Right cardiac atrium (tissue), 5 donors: ENCODE measurements around the gene NSUN7. TPM values are rescaled to one million over a fixed set of nuclear protein-coding genes. Genes with fewer than 3 reads are reported as not detected.
A peak's percentile ranks its signal among the peaks of the same experiment; 100 is the strongest.
"Not testable (repeated sequence)": the region's sequence is repeated elsewhere in the genome, so short reads cannot be mapped to it uniquely, and the experiment has no call there.

Experiments
- ATAC-seq, 2 donors: fragments of 200-7000 bp; cut with Tn5 transposase; one replicate each; pipeline versions ENCODE4 v1.8.0 to v1.9.1; 2020; ENCODE audit warnings: moderate library complexity in 2 of 2, mild to moderate bottlenecking in 1 of 2
- DNase-seq, 3 donors: peaks; one replicate each; pipeline ENCODE4 v3.0.0-alpha.2; 2020
- H3K27ac ChIP-seq: one replicate; pipeline ENCODE4 v1.5.1; 2013; ENCODE audit warnings: mild to moderate bottlenecking, low read length, control low read depth, moderate library complexity
- H3K27me3 ChIP-seq: one replicate; pipeline ENCODE4 v1.6.1; 2013; ENCODE audit not compliant: control insufficient read depth, insufficient read depth
- H3K4me1 ChIP-seq: one replicate; pipeline ENCODE4 v1.6.1; 2013; ENCODE audit warnings: low read length; ENCODE audit not compliant: control insufficient read depth, insufficient read depth
- H3K4me3 ChIP-seq: one replicate; pipeline ENCODE4 v1.5.1; 2013; ENCODE audit warnings: low read length, control low read depth
- H3K9me3 ChIP-seq: one replicate; pipeline ENCODE4 v1.6.1; 2013; ENCODE audit warnings: low read length; ENCODE audit not compliant: control insufficient read depth
- WGBS: extraction: QIAGEN DNeasy Blood & Tissue Kit; methylation state at CpG from one replicate; pipeline ENCODE4 v1.1.7; 2013; 5-methylcytosine and 5-hydroxymethylcytosine counted together
- intact Hi-C, 4 donors: fragments of 100-400 bp; cut with DNase I; formaldehyde crosslinking; loops; one replicate each; pipeline versions ENCODE4 v1.11.0 to v1.14.0; 2022 to 2023
- long read RNA-seq, 4 donors: library from polyadenylated mRNA; unstranded; transcript quantifications; one replicate each; pipeline ENCODE4 v2.0.0, GENCODE V29; 2020 to 2021
- polyA plus RNA-seq: library from polyadenylated mRNA; stranded (reverse); fragments of 200-250 nt; gene quantifications from one replicate; pipeline ENCODE4 v1.2.3, GENCODE V29; 2013
- total RNA-seq, 4 donors: library from RNA; stranded (reverse); fragmentation: NEBNext Ultra II Directional; extraction: Animal tissue kit (Norgen Biotek cat#: 25700); gene quantifications; one replicate each; pipeline ENCODE4 v1.2.1, GENCODE V29; 2021
- donor health status: healthy with polysubstance abuse.
- donor health status: DM: no; HTN: yes; CAD: no.
- donor health status: DM: no; HTN: no; CAD: no.
- donor health status: DM: no; HTN: yes; CAD: no; lungs with severe emphysema.
- donor health status: DM: yes; HTN: yes; CAD: no.

The NSUN7 gene
- 1 to 10 TPM; 4.2 to 6.4 (median 5.3) TPM for total RNA-seq
- polyA plus RNA-seq = 2.2 TPM
- long read RNA-seq, donor 1, partial matches to known transcripts = 0 of 12 reads
- long read RNA-seq, donor 1, other reads (novel, unspliced or antisense) = 9 of 12 reads
- long read RNA-seq, donor 2, partial matches to known transcripts = 2 of 9 reads
- long read RNA-seq, donor 2, other reads (novel, unspliced or antisense) = 4 of 9 reads
- long read RNA-seq, donor 3, transcript NSUN7-202 (12 exons, 3,698 nt) = major isoform, 8 of 36 reads
- long read RNA-seq, donor 3, partial matches to known transcripts = 8 of 36 reads
- long read RNA-seq, donor 3, other reads (novel, unspliced or antisense) = 17 of 36 reads
- long read RNA-seq, donor 4, partial matches to known transcripts = 2 of 6 reads
- long read RNA-seq, donor 4, other reads (novel, unspliced or antisense) = 2 of 6 reads

- H3K27ac ChIP-seq = no peak within 1 kb of the TSS
- intact Hi-C loops = no loop called here
- peak; percentile 90 to 91 for ATAC-seq
- H3K4me1 ChIP-seq = no peaks in the 10 kb centered on the region
- H3K27me3 ChIP-seq = no peaks in the 10 kb centered on the region
- 2% methylated on average over 75 of the region's 75 CpGs for WGBS
- DNase-seq = peak; percentile 46 to 85 (median 85)
- H3K9me3 ChIP-seq = no peaks in the 10 kb centered on the region
- peak within 1 kb of the TSS; percentile 61 for H3K4me3 ChIP-seq
Measured at GRCh38 chr4:40749717-40750460, at the start of gene NSUN7. TSS of gene NSUN7 (plus strand) at chr4:40749955. CDS start at chr4:40750694, 739 bp downstream.

- Histone ChIP-seq H3K27ac (no peak overlapping the region), H3K9me3 (no peaks in the 10 kb centered on the region), H3K4me1 (no peaks in the 10 kb centered on the region), H3K4me3 (no peak overlapping the region), H3K27me3 (no peaks in the 10 kb centered on the region)
- DNase-seq (no peak), ATAC-seq (no peak)
- 70% methylated on average over 5 of the region's 5 CpGs for WGBS
- intact Hi-C loops = no loop called here
Measured at GRCh38 chr4:40702137-40702799, 47.5 kb upstream of the NSUN7 start.

- H3K4me1 ChIP-seq = no peaks in the 10 kb centered on the region
- no peak for ATAC-seq
Measured at GRCh38 chr4:40702800-40703151, 47.0 kb upstream of the NSUN7 start.

GRCh38 chr4:40704073-40704472, 45.7 kb upstream of the NSUN7 start:
- Histone ChIP-seq H3K27ac (no peak overlapping the region), H3K9me3 (no peaks in the 10 kb centered on the region), H3K4me1 (no peaks in the 10 kb centered on the region), H3K4me3 (no peak overlapping the region), H3K27me3 (no peaks in the 10 kb centered on the region)
- 83% methylated on average over 5 of the region's 5 CpGs for WGBS
- ATAC-seq (no peak), DNase-seq (no peak)
- intact Hi-C loops = no loop called here

More at GRCh38 chr4:40702800-40703151, 47.0 kb upstream of the NSUN7 start:
- no peaks in the 10 kb centered on the region for H3K27me3 ChIP-seq
- intact Hi-C loops = no loop called here
- WGBS = 46% methylated on average over 2 of the region's 2 CpGs
- no peaks in the 10 kb centered on the region for H3K9me3 ChIP-seq
- H3K4me3 ChIP-seq = no peak overlapping the region
- no peak overlapping the region for H3K27ac ChIP-seq
- DNase-seq = no peak

- Histone ChIP-seq H3K4me1 (no peaks in the 10 kb centered on the region), H3K4me3 (no peak overlapping the region), H3K9me3 (no peaks in the 10 kb centered on the region), H3K27me3 (no peaks in the 10 kb centered on the region), H3K27ac (no peak overlapping the region)
- WGBS = 54% methylated on average over 5 of the region's 5 CpGs
- intact Hi-C loops = no loop called here
- DNase-seq = no peak
- no peak for ATAC-seq
Measured at GRCh38 chr4:40710484-40711254, 39.1 kb upstream of the NSUN7 start.

- H3K27me3 ChIP-seq, H3K9me3 ChIP-seq, DNase-seq, intact Hi-C loops, H3K4me3 ChIP-seq, H3K4me1 ChIP-seq, ATAC-seq, H3K27ac ChIP-seq: not testable (repeated sequence)
- WGBS = 51% methylated on average over 6 of the region's 6 CpGs
Measured at GRCh38 chr4:40713001-40713400, 36.8 kb upstream of the NSUN7 start.

GRCh38 chr4:40713798-40714197, 36.0 kb upstream of the NSUN7 start:
- Histone ChIP-seq H3K4me1 (no peaks in the 10 kb centered on the region), H3K4me3 (no peak overlapping the region), H3K27ac (no peak overlapping the region), H3K9me3 (no peaks in the 10 kb centered on the region), H3K27me3 (no peaks in the 10 kb centered on the region)
- intact Hi-C loops = no loop called here
- 87% methylated on average over 2 of the region's 2 CpGs for WGBS
- DNase-seq (no peak), ATAC-seq (no peak)

GRCh38 chr4:40718586-40718985, 31.2 kb upstream of the NSUN7 start:
- DNase-seq = no peak
- no peaks in the 10 kb centered on the region for H3K9me3 ChIP-seq
- H3K27ac ChIP-seq = no peak overlapping the region
- no peaks in the 10 kb centered on the region for H3K4me1 ChIP-seq
- H3K4me3 ChIP-seq = no peak overlapping the region
- 45% methylated on average over 3 of the region's 3 CpGs for WGBS
- no peak for ATAC-seq
- intact Hi-C loops = no loop called here
- H3K27me3 ChIP-seq = no peaks in the 10 kb centered on the region

- WGBS = 42% methylated on average over 5 of the region's 5 CpGs
- no peak overlapping the region for H3K27ac ChIP-seq
- no peak overlapping the region for H3K4me3 ChIP-seq
- H3K9me3 ChIP-seq = no peaks in the 10 kb centered on the region
- H3K4me1 ChIP-seq = no peaks in the 10 kb centered on the region
- H3K27me3 ChIP-seq = no peaks in the 10 kb centered on the region
- intact Hi-C loops = no loop called here
- ATAC-seq = peak; percentile 72 to 76
- no peak for DNase-seq
Measured at GRCh38 chr4:40719008-40719623, 30.6 kb upstream of the NSUN7 start.

- no peaks in the 10 kb centered on the region for H3K9me3 ChIP-seq
- no peaks in the 10 kb centered on the region for H3K27me3 ChIP-seq
- H3K4me3 ChIP-seq = no peak overlapping the region
- 68% methylated on average over 4 of the region's 4 CpGs for WGBS
- no peaks in the 10 kb centered on the region for H3K4me1 ChIP-seq
- ATAC-seq (no peak), DNase-seq (no peak)
- H3K27ac ChIP-seq = no peak overlapping the region
- intact Hi-C loops = no loop called here
Measured at GRCh38 chr4:40720351-40720750, 29.4 kb upstream of the NSUN7 start.
